Tibial nerve (tissue), 4 donors: ENCODE data around the gene RUNX1. TPM values are rescaled to one million over a fixed set of nuclear protein-coding genes. Genes with fewer than 3 reads are reported as not detected.

Source experiments
- DNase-seq, 2 donors: peaks; one replicate each; pipeline ENCODE4 v3.0.0-alpha.2; 2019; ENCODE audit warnings: low spot score in 2 of 2
- H3K27ac ChIP-seq, 4 donors: fragments of 200-600 bp; sonication (generic) in 3 of 4; one replicate each; pipeline ENCODE4 v1.5.1; 2017 to 2019; ENCODE audit warnings: mild to moderate bottlenecking in 1 of 4
- H3K27me3 ChIP-seq, 2 donors: fragments of 200-600 bp; sonication (generic) in 1 of 2; one replicate each; pipeline versions ENCODE4 v1.5.1 to v1.6.0; 2017 to 2019
- H3K36me3 ChIP-seq, 3 donors: fragments of 200-600 bp; sonication (generic); one replicate each; pipeline ENCODE4 v1.5.1; 2018 to 2019
- H3K4me1 ChIP-seq, 4 donors: fragments of 200-600 bp; sonication (generic) in 3 of 4; one replicate each; pipeline ENCODE4 v1.5.1; 2017 to 2019
- H3K4me3 ChIP-seq, 4 donors: fragments of 200-600 bp; sonication (generic) in 3 of 4; one replicate each; pipeline ENCODE4 v1.5.1; 2017 to 2019; ENCODE audit warnings: mild to moderate bottlenecking in 1 of 4, moderate library complexity in 1 of 4
- H3K9me3 ChIP-seq, 4 donors: fragments of 200-600 bp; sonication (generic) in 3 of 4; one replicate each; pipeline ENCODE4 v1.5.1; 2017 to 2019
- CTCF ChIP-seq, 5 experiments: fragments of 200-600 bp in 3 of 5; fragments of 450-650 bp in 2 of 5; sonication (generic) in 3 of 5; IDR thresholded peaks; one replicate each; pipeline ENCODE4 v1.5.1; 2016 to 2019; ENCODE audit warnings: antibody characterized with exemption in 5 of 5, mild to moderate bottlenecking in 3 of 5, moderate library complexity in 2 of 5
- EP300 ChIP-seq, 2 donors: sonication (generic); formaldehyde crosslinking; IDR thresholded peaks; one replicate each; pipeline ENCODE4 v1.6.1; 2017; ENCODE audit warnings: antibody characterized with exemption in 2 of 2, mild to moderate bottlenecking in 1 of 2
- POLR2A ChIP-seq, 2 donors: fragments of 450-650 bp; IDR thresholded peaks; one replicate each; pipeline ENCODE4 v1.6.1; 2017; ENCODE audit warnings: antibody characterized with exemption in 2 of 2, mild to moderate bottlenecking in 2 of 2, moderate library complexity in 2 of 2
- WGBS, 2 donors: methylation state at CpG; one replicate each; pipeline ENCODE4 v1.1.5; 2018; 5-methylcytosine and 5-hydroxymethylcytosine counted together
- total RNA-seq, 4 donors: library from RNA; depleted of rRNA; stranded (reverse); fragments of >200 nt; gene quantifications; one replicate each; pipeline ENCODE4 v1.1.0, GENCODE V29; 2016

RUNX1 gene
- total RNA-seq, 4 donors from 2014 or later, result 23.6 to 36.9 (median 26.3) TPM

- Histone ChIP-seq H3K27me3 (no peaks in the 10 kb centered on the region), H3K36me3 (no peaks in the 10 kb centered on the region), H3K4me1 (peaks cover 0 to 13% (median 3%) of the 10 kb centered on the region in 4 donors), H3K4me3 (no peak overlapping the region), H3K27ac (no peak overlapping the region), H3K9me3 (no peaks in the 10 kb centered on the region)
- no peak for DNase-seq
- 92 to 95% methylated on average over 4 of the region's 4 CpGs for WGBS, 2 donors
- TF ChIP-seq POLR2A (IDR thresholded peaks at IDR 0.05) (no peak), EP300 (IDR thresholded peaks at IDR 0.05) (no peak), CTCF (IDR thresholded peaks at IDR 0.05) (no peak)
These were observed 20.6 kb downstream of the RUNX1 start for GRCh38 chr21:35028451-35028978.

- no peaks in the 10 kb centered on the region for H3K27me3 ChIP-seq
- no peaks in the 10 kb centered on the region for H3K9me3 ChIP-seq
- H3K4me3 ChIP-seq, result no peak overlapping the region
- 68 to 72% methylated on average over 5 of the region's 5 CpGs for WGBS, 2 donors
- H3K4me1 ChIP-seq, result peaks cover 0 to 13% (median 3%) of the 10 kb centered on the region in 4 donors
- no peak for DNase-seq
- H3K36me3 ChIP-seq, result no peaks in the 10 kb centered on the region
- TF ChIP-seq CTCF (IDR thresholded peaks at IDR 0.05) (no peak), EP300 (IDR thresholded peaks at IDR 0.05) (no peak), POLR2A (IDR thresholded peaks at IDR 0.05) (no peak)
- no peak overlapping the region for H3K27ac ChIP-seq
These were observed 21.3 kb downstream of the RUNX1 start for GRCh38 chr21:35027563-35028450.

- WGBS, 2 donors, result 16 to 20% methylated on average over 45 of the region's 45 CpGs
- H3K27me3 ChIP-seq, result no peaks in the 10 kb centered on the region
- H3K9me3 ChIP-seq, result no peaks in the 10 kb centered on the region
- peaks cover 0 to 13% (median 3%) of the 10 kb centered on the region in 4 donors for H3K4me1 ChIP-seq
- DNase-seq, result peak in 1 of 2 donors; percentile 29
- no peak for TF ChIP-seq CTCF (IDR thresholded peaks at IDR 0.05)
- TF ChIP-seq EP300 (IDR thresholded peaks at IDR 0.05), result peak in 1 of 2 donors; percentile 38
- H3K36me3 ChIP-seq, result no peaks in the 10 kb centered on the region
- H3K27ac ChIP-seq, result peak overlapping the region in 2 of 4 donors; percentile 26 to 69
- H3K4me3 ChIP-seq, result peak overlapping the region in 2 of 4 donors; percentile 20 to 27
These were observed 22.2 kb downstream of the RUNX1 start for GRCh38 chr21:35026617-35027562.

GRCh38 chr21:35026153-35026500, 23.0 kb downstream of the RUNX1 start:
- Histone ChIP-seq H3K27ac (peak overlapping the region in 1 of 4 donors; percentile 69), H3K4me1 (peaks cover 0 to 13% (median 3%) of the 10 kb centered on the region in 4 donors), H3K27me3 (no peaks in the 10 kb centered on the region), H3K9me3 (no peaks in the 10 kb centered on the region), H3K36me3 (no peaks in the 10 kb centered on the region), H3K4me3 (peak overlapping the region in 2 of 4 donors; percentile 20 to 27)
- TF ChIP-seq EP300 (IDR thresholded peaks at IDR 0.05) (no peak), POLR2A (IDR thresholded peaks at IDR 0.05) (no peak), CTCF (IDR thresholded peaks at IDR 0.05) (no peak)
- 81 to 85% methylated on average over 5 of the region's 5 CpGs for WGBS, 2 donors
- no peak for DNase-seq
